ENCODE results near the gene PSTPIP2.
"Not testable (repeated sequence)": the region's sequence is repeated elsewhere in the genome, so short reads cannot be mapped to it uniquely, and the experiment has no call there.

PSTPIP2 gene

GRCh38 chr18:45976974-45977373, 95.1 kb downstream of the PSTPIP2 start:
- DNase-seq: no peak

- DNase-seq: no peak
These were observed 95.5 kb downstream of the PSTPIP2 start for GRCh38 chr18:45976566-45976965.

- peak in 3 of 4 experiments; percentile 3 to 41 (median 8) for DNase-seq
These were observed 97.9 kb downstream of the PSTPIP2 start for GRCh38 chr18:45974088-45974536.

GRCh38 chr18:45967007-45967706, 104.9 kb downstream of the PSTPIP2 start, which contains the start of gene EPG5:
TSS of gene EPG5 (minus strand) at chr18:45967329. CDS start at chr18:45967239, 90 bp downstream.
- DNase-seq: peak; percentile 74 to 87 (median 80)

GRCh38 chr18:45964913-45965312, 107.1 kb downstream of the PSTPIP2 start:
- not testable (repeated sequence) for DNase-seq

- no peak for DNase-seq
These were observed 109.2 kb downstream of the PSTPIP2 start for GRCh38 chr18:45962866-45963265.

GRCh38 chr18:45962461-45962860, 109.6 kb downstream of the PSTPIP2 start:
- no peak for DNase-seq

GRCh38 chr18:45959484-45959883, 112.6 kb downstream of the PSTPIP2 start:
- not testable (repeated sequence) for DNase-seq

- DNase-seq: no peak
These were observed 113.3 kb downstream of the PSTPIP2 start for GRCh38 chr18:45958730-45959129.

- DNase-seq: no peak
These were observed 114.0 kb downstream of the PSTPIP2 start for GRCh38 chr18:45958027-45958426.

GRCh38 chr18:45957100-45957499, 115.0 kb downstream of the PSTPIP2 start:
- DNase-seq: no peak

GRCh38 chr18:45954070-45954934, 117.8 kb downstream of the PSTPIP2 start:
- DNase-seq: no peak

GRCh38 chr18:45951016-45951714, 120.9 kb downstream of the PSTPIP2 start:
- DNase-seq: no peak

- DNase-seq: no peak
These were observed 126.4 kb downstream of the PSTPIP2 start for GRCh38 chr18:45945669-45946068.

- DNase-seq: no peak
These were observed 131.3 kb downstream of the PSTPIP2 start for GRCh38 chr18:45940724-45941123.

- no peak for DNase-seq
These were observed 132.8 kb downstream of the PSTPIP2 start for GRCh38 chr18:45939236-45939635.

GRCh38 chr18:45938488-45938935, 133.5 kb downstream of the PSTPIP2 start:
- no peak for DNase-seq

GRCh38 chr18:45935591-45936335, 136.3 kb downstream of the PSTPIP2 start:
- DNase-seq: no peak

Measured in activated naive CD4-positive, alpha-beta T cell (primary cell).